ENCODE results near the gene SAGE1. TPM values are rescaled to one million over a fixed set of nuclear protein-coding genes. Genes with fewer than 3 reads are reported as not detected.
"Not testable (repeated sequence)": the region's sequence is repeated elsewhere in the genome, so short reads cannot be mapped to it uniquely, and the experiment has no call there.

The SAGE1 gene
- total and polyA plus RNA-seq, 9 of the 15 experiments (the other 6 are each of a cell fraction or from before 2014, with no cell fraction given): 14.6 to 79.2 (median 29.3) TPM

- TF ChIP-seq ZBTB5 (IDR thresholded peaks at IDR 0.05): no peak
- TF ChIP-seq, protein P1, sequence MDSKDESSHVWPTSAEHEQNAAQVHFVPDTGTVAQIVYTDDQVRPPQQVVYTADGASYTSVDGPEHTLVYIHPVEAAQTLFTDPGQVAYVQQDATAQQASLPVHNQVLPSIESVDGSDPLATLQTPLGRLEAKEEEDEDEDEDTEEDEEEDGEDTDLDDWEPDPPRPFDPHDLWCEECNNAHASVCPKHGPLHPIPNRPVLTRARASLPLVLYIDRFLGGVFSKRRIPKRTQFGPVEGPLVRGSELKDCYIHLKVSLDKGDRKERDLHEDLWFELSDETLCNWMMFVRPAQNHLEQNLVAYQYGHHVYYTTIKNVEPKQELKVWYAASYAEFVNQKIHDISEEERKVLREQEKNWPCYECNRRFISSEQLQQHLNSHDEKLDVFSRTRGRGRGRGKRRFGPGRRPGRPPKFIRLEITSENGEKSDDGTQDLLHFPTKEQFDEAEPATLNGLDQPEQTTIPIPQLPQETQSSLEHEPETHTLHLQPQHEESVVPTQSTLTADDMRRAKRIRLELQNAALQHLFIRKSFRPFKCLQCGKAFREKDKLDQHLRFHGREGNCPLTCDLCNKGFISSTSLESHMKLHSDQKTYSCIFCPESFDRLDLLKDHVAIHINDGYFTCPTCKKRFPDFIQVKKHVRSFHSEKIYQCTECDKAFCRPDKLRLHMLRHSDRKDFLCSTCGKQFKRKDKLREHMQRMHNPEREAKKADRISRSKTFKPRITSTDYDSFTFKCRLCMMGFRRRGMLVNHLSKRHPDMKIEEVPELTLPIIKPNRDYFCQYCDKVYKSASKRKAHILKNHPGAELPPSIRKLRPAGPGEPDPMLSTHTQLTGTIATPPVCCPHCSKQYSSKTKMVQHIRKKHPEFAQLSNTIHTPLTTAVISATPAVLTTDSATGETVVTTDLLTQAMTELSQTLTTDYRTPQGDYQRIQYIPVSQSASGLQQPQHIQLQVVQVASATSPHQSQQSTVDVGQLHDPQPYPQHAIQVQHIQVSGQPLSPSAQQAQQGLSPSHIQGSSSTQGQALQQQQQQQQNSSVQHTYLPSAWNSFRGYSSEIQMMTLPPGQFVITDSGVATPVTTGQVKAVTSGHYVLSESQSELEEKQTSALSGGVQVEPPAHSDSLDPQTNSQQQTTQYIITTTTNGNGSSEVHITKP (IDR thresholded peaks at IDR 0.05; ENCODE audit: partially characterized antibody): peak; percentile 45
- TF ChIP-seq CBX5 (IDR thresholded peaks at IDR 0.05; ENCODE audit: borderline replicate concordance, low read depth): no peak
- TF ChIP-seq ZNF75A (CRISPR knock-in tag; IDR thresholded peaks at IDR 0.05): no peak
- no peak for TF ChIP-seq GATAD2B (IDR thresholded peaks at IDR 0.05; ENCODE audit: borderline replicate concordance)
- peak; percentile 62 for TF ChIP-seq MEIS2 (IDR thresholded peaks at IDR 0.05; ENCODE audit: partially characterized antibody)
Measured at GRCh38 chrX:135914404-135914803, 20.9 kb downstream of the SAGE1 start (continued).

DNA sequence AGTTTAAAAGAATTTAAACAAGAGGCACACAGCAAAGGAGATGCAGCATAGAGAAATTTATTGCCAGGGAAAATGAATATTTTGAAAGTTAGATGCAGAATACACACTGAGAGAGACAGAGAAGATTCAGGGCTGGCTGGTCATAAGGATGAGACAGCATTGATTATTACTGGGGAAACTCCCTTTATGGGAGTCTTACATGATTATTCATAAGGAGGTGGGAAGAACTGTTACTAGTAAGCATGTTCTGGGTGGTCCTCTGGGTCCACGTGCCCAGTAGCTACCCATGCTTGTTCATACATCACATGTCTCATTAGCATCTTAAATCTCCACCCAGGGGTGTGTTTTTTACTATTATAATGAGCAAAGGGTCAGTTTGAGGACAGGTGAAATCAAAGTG, 27.0 kb downstream of the SAGE1 start:
- H3K27ac ChIP-seq (ENCODE audit: extremely low read depth, low read depth, low read length); BruUV-seq (replicated peaks); H4K20me1 ChIP-seq (replicated peaks; ENCODE audit: control insufficient read depth, insufficient read depth, low read length); intact Hi-C loops (cut with micrococcal nuclease); H2AFZ ChIP-seq (ENCODE audit: low read depth, low read length); H3K27me3 ChIP-seq (ENCODE audit: control insufficient read depth in 2 of 2, insufficient read depth in 2 of 2, low read length in 2 of 2); H3K79me2 ChIP-seq (ENCODE audit: control insufficient read depth, insufficient read depth, low read length); H3K4me1 ChIP-seq (replicated peaks in 1 of 2; ENCODE audit: control insufficient read depth in 2 of 2, insufficient read depth in 2 of 2, low read length in 2 of 2); H3K9me3 ChIP-seq (replicated peaks; ENCODE audit: control insufficient read depth, insufficient read depth, low read depth, low read length); FAIRE-seq; in situ Hi-C loops (cut with MboI); H3K36me3 ChIP-seq (ENCODE audit: control insufficient read depth, insufficient read depth, low read length); H3K4me2 ChIP-seq (ENCODE audit: insufficient read depth, low read length); DNase-seq (ENCODE audit: extremely low read depth in 1 of 4, low spot score in 3 of 4); ATAC-seq; H3K9me1 ChIP-seq (ENCODE audit: control insufficient read depth, insufficient read depth, low read length); H3K4me3 ChIP-seq; CTCF ChIA-PET (ENCODE audit: low intra/inter-chr PET ratio); H3K9ac ChIP-seq (ENCODE audit: insufficient read depth in 1 of 2, low read depth in 2 of 2, low read length in 2 of 2): not testable (repeated sequence)
- WGBS (ENCODE audit: insufficient coverage, low coverage, missing lambda C conversion rate): 0% methylated on average over 1 of the region's 1 CpG
- POLR2A ChIA-PET: interaction anchor here (1.7 kb wide), 1 partner anchor 13 kb away, joined by 7 read pairs; no protein-coding TSS in a partner anchor
